Activated T-cell treated with anti-CD3 and anti-CD28 coated beads, Interleukin-2, amount 50 U/mL, for 4 hours (primary cell): ENCODE results near the gene OR3A1. TPM values are rescaled to one million over a fixed set of nuclear protein-coding genes. Genes with fewer than 3 reads are reported as not detected.
"Not testable (repeated sequence)": the region's sequence is repeated elsewhere in the genome, so short reads cannot be mapped to it uniquely, and the experiment has no call there.

Source experiments
- ATAC-seq, 2 donors: fragments of 200-7000 bp; cut with Tn5 transposase; one replicate each; pipeline ENCODE4 v1.10.0; 2021
- DNase-seq: peaks from one replicate; pipeline ENCODE4 v3.0.0-alpha.2; 2020
- H3K27me3 Mint-ChIP-seq: one replicate; pipeline ENCODE4 v1.8.0; 2021; ENCODE audit warnings: low read depth, mixed read lengths
- H3K36me3 Mint-ChIP-seq: one replicate; pipeline ENCODE4 v1.8.0; 2022; ENCODE audit warnings: mixed read lengths; ENCODE audit not compliant: insufficient read depth
- H3K4me1 Mint-ChIP-seq: one replicate; pipeline ENCODE4 v1.8.0; 2021; ENCODE audit warnings: low read depth, mixed read lengths
- H3K4me3 Mint-ChIP-seq: one replicate; pipeline ENCODE4 v1.8.0; 2021; ENCODE audit warnings: mild to moderate bottlenecking, moderate library complexity, mixed read lengths
- H3K9me3 Mint-ChIP-seq: one replicate; pipeline ENCODE4 v1.8.0; 2021; ENCODE audit warnings: mixed read lengths
- total RNA-seq, 3 donors: library from RNA; stranded (reverse); gene quantifications; one replicate each; pipeline ENCODE4 v1.2.1, GENCODE V29; 2021

The OR3A1 gene
- under 1 TPM in 2 of 3 donors, not detected in 1; 0.25 to 0.46 TPM for total RNA-seq

- Mint-ChIP-seq H3K27me3 (peaks cover 13% of the 10 kb centered on the region), H3K9me3 (peaks cover 8% of the 10 kb centered on the region), H3K4me1 (no peaks in the 10 kb centered on the region), H3K4me3 (no peak within 1 kb of the TSS), H3K36me3 (no peaks in the 10 kb centered on the region)
- no peak for ATAC-seq
- no peak for DNase-seq
Measured at GRCh38 chr17:3298260-3298659, at the start of gene OR3A1. OR3A1 (minus strand) TSS chr17:3298360; CDS start chr17:3292582, 5,778 bp downstream.

- ATAC-seq, H3K36me3 Mint-ChIP-seq, DNase-seq, H3K4me1 Mint-ChIP-seq, H3K4me3 Mint-ChIP-seq: not testable (repeated sequence)
- Mint-ChIP-seq H3K27me3 (peaks cover 43% of the 10 kb centered on the region), H3K9me3 (peaks cover 14% of the 10 kb centered on the region)
Measured at GRCh38 chr17:3342782-3343181, 44.6 kb upstream of the OR3A1 start.

DNA sequence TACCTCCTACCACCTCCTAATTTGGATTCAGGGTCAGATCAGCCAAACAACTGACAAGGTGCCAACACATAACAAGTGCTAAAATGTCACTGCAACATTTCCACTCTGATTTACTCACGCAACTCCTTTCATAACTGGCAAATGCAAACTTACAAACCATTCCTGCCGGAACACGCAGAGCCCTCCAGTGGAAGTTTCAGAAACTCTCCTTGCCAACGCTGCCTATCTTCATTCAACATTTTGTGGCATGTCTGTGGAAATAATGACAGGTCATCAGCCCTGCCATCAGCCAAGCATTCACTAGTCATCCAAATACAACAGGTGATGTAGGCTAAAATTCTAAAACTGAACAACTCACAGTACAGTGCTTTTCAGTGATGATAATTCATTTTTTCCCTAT is 37.7 kb upstream of the OR3A1 start:
- Mint-ChIP-seq H3K36me3 (peaks cover 3% of the 10 kb centered on the region), H3K9me3 (peaks cover 4% of the 10 kb centered on the region), H3K4me1 (no peaks in the 10 kb centered on the region), H3K4me3 (no peak overlapping the region), H3K27me3 (peaks cover 15% of the 10 kb centered on the region)
- no peak for DNase-seq
- ATAC-seq, result no peak

- Mint-ChIP-seq H3K4me3 (no peak overlapping the region), H3K9me3 (no peaks in the 10 kb centered on the region), H3K27me3 (peaks cover 2% of the 10 kb centered on the region), H3K36me3 (no peaks in the 10 kb centered on the region), H3K4me1 (no peaks in the 10 kb centered on the region)
- ATAC-seq (no peak), DNase-seq (no peak)
Measured at GRCh38 chr17:3318336-3318735, 20.2 kb upstream of the OR3A1 start.

DNA sequence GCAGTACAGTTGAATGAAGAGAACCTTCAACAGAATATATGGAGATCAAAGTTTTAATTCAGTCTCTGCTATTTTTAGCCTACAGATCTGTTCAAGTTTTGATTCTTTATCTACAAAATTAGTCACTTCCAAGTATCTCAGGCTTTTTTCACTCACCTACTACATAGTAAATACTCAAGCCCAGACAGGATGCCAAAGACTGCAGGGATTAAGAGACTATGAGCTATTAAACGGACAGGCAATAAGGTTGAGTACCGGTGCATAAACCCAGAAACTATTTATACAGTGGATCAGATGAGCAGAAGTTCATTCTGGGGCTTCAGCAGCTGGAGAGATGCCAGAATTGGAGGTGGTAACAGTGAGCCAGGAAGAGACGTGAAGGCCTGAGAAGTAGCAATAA is 18.7 kb upstream of the OR3A1 start:
- Mint-ChIP-seq H3K4me3 (no peak overlapping the region), H3K4me1 (no peaks in the 10 kb centered on the region), H3K9me3 (no peaks in the 10 kb centered on the region), H3K27me3 (peaks cover 5% of the 10 kb centered on the region), H3K36me3 (no peaks in the 10 kb centered on the region)
- DNase-seq (no peak), ATAC-seq (no peak)

GRCh38 chr17:3308603-3309002 is 10.4 kb upstream of the OR3A1 start:
- Mint-ChIP-seq H3K4me1 (no peaks in the 10 kb centered on the region), H3K4me3 (no peak overlapping the region), H3K36me3 (no peaks in the 10 kb centered on the region), H3K9me3 (no peaks in the 10 kb centered on the region), H3K27me3 (peaks cover 9% of the 10 kb centered on the region)
- DNase-seq (no peak), ATAC-seq (no peak)

GRCh38 chr17:3295632-3296031 is 2.5 kb downstream of the OR3A1 start:
- H3K27me3 Mint-ChIP-seq, result peaks cover 17% of the 10 kb centered on the region
- ATAC-seq (no peak), DNase-seq (no peak)
- no peaks in the 10 kb centered on the region for H3K9me3 Mint-ChIP-seq
- no peak overlapping the region for H3K4me3 Mint-ChIP-seq
- H3K36me3 Mint-ChIP-seq, result no peaks in the 10 kb centered on the region
- no peaks in the 10 kb centered on the region for H3K4me1 Mint-ChIP-seq

DNA sequence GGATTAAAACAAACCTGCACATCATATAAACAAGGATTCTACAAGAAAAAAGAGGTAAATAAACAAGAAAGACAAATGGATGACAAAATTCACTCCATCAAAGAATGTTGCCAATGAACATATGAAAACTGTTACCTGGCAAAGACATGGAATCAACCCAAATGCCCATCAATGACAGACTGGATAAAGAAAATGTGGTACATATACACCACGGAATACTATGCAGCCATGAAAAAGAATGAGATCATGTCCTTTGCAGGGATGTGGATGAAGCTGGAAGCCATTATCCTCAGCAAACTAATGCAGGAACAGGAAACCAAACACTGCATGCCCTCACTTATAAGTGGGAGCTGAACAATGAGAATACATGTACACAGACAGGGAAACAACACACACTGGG is 4.6 kb downstream of the OR3A1 start:
- not testable (repeated sequence) for H3K4me3 Mint-ChIP-seq, H3K36me3 Mint-ChIP-seq, H3K9me3 Mint-ChIP-seq, H3K4me1 Mint-ChIP-seq, DNase-seq, ATAC-seq
- peaks cover 22% of the 10 kb centered on the region for H3K27me3 Mint-ChIP-seq

DNA sequence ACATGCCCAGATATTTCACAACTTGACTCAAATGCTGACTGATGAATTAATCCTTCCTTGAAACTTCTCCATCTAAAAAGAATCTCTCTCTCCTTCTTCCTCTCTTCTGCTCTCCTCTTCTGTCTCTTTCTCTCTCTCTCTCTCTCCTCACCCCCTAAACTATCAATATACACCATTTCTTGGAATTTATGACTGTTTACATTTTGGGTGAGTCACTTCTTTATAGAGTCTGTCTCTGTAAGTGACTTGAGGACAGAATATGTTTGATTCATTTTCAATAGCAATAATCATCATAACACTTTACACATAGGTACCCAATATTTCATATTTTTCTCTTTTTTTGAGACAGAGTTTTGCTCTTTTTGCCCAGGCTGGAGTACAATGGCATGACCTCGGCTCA is 15.3 kb downstream of the OR3A1 start:
- ATAC-seq (no peak), DNase-seq (no peak)
- Mint-ChIP-seq H3K36me3 (peaks cover 3% of the 10 kb centered on the region), H3K4me1 (no peaks in the 10 kb centered on the region), H3K9me3 (peaks cover 6% of the 10 kb centered on the region), H3K4me3 (no peak overlapping the region), H3K27me3 (peaks cover 4% of the 10 kb centered on the region)

GRCh38 chr17:3276126-3276525 is 22.0 kb downstream of the OR3A1 start:
- no peaks in the 10 kb centered on the region for H3K4me1 Mint-ChIP-seq
- H3K36me3 Mint-ChIP-seq, result peaks cover 6% of the 10 kb centered on the region
- DNase-seq (no peak), ATAC-seq (no peak)
- peaks cover 6% of the 10 kb centered on the region for H3K27me3 Mint-ChIP-seq
- peaks cover 15% of the 10 kb centered on the region for H3K9me3 Mint-ChIP-seq
- H3K4me3 Mint-ChIP-seq, result no peak overlapping the region

DNA sequence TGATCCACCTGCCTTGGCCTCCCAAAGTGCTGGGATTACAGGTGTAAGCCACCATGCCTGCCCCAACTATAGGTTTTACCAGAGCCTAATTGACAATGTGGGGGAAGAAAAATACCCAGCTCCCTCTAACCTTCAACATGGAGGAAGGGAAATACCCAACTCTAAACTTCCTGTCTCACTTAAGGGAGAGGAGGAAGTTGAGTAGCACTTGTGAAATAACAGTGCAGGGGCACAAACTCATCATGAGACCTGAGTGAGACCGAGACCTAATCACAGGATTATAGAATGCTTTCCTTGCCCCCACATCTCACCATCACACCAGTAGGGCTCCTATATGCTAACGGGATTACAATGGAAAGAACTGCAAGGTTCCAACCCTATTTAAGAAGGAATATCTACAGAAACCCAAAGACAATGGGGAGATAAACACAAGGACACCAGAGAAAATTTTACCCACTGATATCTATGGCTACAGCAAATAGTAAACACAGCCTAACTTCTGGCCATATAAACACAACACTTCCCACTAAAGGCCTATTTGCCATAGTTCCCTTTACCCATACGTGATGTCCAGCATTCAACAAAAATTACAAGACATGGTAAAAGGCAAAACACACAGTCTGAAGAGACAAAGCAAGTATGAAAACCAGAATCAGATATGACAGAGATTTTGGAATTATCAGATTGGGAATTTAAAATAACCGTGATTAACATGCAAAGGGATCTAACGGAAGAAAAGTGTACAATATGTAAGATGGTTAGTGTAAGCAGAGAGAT is 26.9 kb downstream of the OR3A1 start:
- peaks cover 20% of the 10 kb centered on the region for H3K27me3 Mint-ChIP-seq
- no peak for DNase-seq
- H3K4me3 Mint-ChIP-seq, result no peak overlapping the region
- H3K4me1 Mint-ChIP-seq, result no peaks in the 10 kb centered on the region
- H3K36me3 Mint-ChIP-seq, result peaks cover 2% of the 10 kb centered on the region
- no peak for ATAC-seq
- H3K9me3 Mint-ChIP-seq, result peaks cover 16% of the 10 kb centered on the region

DNA sequence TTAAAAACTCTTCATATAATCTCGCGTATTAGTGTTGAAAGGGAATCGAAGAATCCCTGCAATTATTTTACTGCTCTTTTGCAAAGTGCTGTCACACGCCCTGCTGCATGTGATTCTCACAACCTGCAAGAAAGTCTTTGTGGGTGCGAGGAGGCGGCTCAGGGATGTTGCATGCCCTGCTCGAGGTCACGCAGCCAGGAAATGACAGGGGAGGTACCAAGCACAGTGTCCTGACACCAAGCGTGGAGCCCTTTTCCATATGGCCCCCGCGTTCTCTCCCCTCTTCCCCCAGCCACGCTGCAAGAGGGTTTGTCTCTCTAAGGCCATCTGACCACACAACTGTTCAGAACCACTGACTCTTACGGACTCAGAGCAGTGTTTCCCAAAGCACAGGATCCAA is 37.6 kb downstream of the OR3A1 start:
- Mint-ChIP-seq H3K4me1 (no peaks in the 10 kb centered on the region), H3K36me3 (no peaks in the 10 kb centered on the region), H3K27me3 (peaks cover 5% of the 10 kb centered on the region), H3K9me3 (no peaks in the 10 kb centered on the region), H3K4me3 (no peak overlapping the region)
- DNase-seq, result no peak
- no peak for ATAC-seq

DNA sequence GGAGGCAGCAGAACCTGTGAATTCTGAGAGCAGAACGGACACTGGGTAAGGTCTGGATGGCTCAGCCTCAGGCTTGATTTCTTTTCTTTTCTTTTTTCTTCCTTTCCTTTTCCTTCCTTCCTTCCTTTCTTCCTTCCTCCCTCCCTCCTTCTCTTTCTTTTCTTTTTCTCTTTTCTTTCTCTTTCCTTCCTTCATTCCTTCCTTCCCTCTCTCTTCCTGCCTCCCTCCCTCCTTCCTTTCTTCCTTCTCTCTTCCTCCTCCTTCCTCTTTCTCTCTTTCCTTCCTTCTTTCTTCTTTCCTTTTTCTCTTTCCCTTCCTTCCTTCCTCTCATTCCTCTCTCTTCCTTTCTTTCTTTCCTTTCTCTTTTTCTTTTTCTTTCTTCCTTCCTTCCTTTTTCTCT is 38.0 kb downstream of the OR3A1 start:
- no peaks in the 10 kb centered on the region for H3K4me1 Mint-ChIP-seq
- ATAC-seq (no peak), DNase-seq (no peak)
- no peak overlapping the region for H3K4me3 Mint-ChIP-seq
- H3K36me3 Mint-ChIP-seq, result no peaks in the 10 kb centered on the region
- peaks cover 5% of the 10 kb centered on the region for H3K27me3 Mint-ChIP-seq
- H3K9me3 Mint-ChIP-seq, result no peaks in the 10 kb centered on the region

DNA sequence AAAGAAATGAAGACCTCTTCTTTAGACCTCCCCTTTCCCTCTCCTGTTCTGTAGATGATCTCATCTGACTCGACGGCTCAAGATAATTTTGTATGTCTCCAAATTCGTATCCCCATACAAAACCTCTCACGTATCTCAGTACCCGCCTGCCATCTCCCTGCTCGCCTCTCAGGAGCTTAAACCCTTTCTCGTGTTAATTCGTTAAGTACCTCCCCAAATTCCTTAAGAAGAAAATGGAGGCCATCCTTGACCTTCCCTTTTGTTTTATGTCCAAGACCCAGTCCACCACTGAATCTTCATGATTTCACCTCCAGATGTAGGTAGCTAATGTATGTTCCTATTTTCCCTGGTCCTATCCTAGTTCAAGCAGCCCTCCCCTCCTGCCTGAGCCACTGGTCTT is 41.6 kb downstream of the OR3A1 start:
- H3K4me1 Mint-ChIP-seq, result no peaks in the 10 kb centered on the region
- H3K36me3 Mint-ChIP-seq, result no peaks in the 10 kb centered on the region
- H3K9me3 Mint-ChIP-seq, result no peaks in the 10 kb centered on the region
- ATAC-seq, result no peak
- no peak overlapping the region for H3K4me3 Mint-ChIP-seq
- no peak for DNase-seq
- peaks cover 3% of the 10 kb centered on the region for H3K27me3 Mint-ChIP-seq

DNA sequence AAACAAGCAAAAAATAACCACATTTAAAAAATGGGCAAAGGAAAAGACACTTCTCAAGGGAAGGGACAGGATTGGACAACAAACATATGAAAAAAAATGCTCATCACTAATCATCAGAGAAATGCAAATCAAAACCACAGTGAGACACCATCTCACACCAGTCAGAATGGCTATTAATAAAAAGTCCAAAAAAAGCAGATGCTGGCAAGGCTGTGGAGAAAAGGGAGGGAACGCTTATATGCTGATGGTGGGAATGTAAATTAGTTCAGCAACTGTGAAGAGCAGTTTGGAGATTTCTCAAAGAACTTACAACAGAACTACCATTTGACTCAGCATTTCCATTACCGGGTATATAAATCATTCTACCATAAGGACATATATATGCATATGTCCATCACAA is 49.1 kb downstream of the OR3A1 start:
- H3K4me1 Mint-ChIP-seq, ATAC-seq, DNase-seq, H3K9me3 Mint-ChIP-seq, H3K27me3 Mint-ChIP-seq, H3K4me3 Mint-ChIP-seq, H3K36me3 Mint-ChIP-seq: not testable (repeated sequence)
